HFF-Myc (cell line): Measurements from ENCODE around the gene BCL2L15.

ENCODE experiments used
- DNase-seq: peaks from one replicate; pipeline ENCODE4 v3.0.0-alpha.2; 2011; ENCODE audit warnings: low read depth; ENCODE audit errors: extremely low read depth
- H3K4me3 ChIP-seq: replicated peaks from 2 replicates; pipeline ENCODE4 v1.5.1; 2011; ENCODE audit warnings: low read depth, mild to moderate bottlenecking, control low read depth, low read length
- CTCF ChIP-seq: IDR thresholded peaks from 2 replicates; pipeline ENCODE4 v1.5.1; 2012; ENCODE audit warnings: mild to moderate bottlenecking, low read depth, low read length, control low read depth; ENCODE audit errors: missing control alignments

BCL2L15 gene

DNA sequence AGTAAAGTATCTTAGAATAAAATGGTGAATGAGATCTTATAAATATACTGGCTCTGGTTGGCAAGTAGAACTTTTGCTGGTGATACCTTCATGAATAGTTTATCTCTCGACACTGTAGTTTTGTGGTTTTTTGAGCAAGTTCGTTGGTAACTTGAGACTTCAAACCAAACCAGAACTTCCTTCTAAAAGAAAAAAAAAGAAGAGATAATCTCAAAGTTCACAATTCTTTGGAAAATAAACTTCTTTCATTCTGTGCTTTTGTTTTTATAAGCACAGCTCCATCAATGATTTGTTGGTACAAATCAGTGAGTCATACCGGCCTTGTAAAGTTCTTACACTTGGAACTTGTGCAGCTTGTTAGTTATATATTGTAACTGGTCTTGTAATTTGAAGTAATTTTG, 44.1 kb upstream of the BCL2L15 start:
- DNase-seq = no peak
- peak overlapping the region; percentile 57 for H3K4me3 ChIP-seq
- TF ChIP-seq CTCF = no peak

DNA sequence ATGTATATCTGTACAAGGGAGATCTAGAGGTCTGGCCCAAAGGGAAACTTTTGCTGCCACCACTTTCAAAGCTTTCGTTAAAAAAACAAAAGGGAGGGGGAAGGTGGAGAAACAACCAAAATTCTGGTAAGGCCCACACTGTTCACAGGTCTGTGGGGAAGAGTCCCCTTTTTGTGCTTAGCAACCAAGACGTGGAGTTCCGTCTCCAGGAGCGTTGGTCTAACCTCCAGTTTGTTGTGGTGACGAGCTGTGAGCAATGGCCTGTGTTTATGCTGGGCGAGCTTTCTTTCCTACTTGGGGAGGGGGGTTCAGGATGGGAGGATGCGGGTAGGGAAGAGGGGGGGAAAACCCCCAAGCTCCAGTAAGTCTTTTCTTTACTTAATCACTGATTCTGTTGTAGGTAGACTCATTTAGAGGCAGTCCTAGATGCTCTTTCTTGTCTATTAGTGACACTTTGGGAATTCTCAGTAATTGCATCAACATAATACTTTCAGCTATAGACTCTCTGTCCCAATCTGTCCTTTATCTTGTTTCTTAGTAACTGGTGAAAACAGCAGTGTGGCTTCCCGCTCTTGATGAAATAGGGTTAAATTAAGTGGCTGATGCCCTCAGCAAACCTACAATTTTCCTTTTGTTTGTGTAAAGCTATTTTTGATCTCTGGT, 43.2 kb upstream of the BCL2L15 start:
- no peak for DNase-seq
- H3K4me3 ChIP-seq = peak overlapping the region; percentile 57
- no peak for TF ChIP-seq CTCF

DNA sequence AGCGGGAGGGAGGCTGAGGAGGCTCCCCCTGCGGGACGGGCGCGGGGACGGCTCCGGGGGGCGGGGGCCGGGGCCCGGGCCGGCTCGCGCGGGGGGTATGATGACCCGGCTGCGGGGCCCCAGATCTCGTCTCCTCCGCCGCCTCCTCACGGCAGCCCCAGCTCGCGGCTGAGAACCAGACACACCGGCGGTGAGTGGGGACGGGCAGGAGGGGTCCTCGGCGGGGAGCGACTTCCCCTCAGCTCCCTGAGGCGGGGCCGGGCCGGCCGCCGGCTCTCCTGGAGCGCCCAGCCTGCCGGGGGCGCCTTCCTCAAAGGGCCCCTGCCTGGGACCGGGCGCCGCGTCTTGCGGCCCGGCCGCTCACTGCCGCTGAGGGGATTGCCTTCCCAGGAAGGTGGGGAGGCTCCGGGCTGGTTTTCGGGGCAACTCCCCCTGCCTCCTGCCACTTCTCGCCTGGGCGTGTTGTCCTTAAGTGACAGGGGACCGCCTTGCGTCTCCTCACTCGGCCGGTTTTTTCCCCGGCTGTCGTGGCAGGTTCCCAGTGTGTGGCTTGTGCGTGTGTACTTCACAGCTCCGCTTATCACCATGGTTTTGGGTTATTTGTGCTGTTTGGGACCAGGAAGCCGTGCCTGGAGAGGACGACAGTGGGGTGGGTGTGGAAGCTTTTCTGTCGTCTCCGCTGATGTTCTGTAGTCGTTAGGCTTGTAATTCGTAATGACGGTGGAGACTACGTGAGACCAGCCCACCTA, 42.5 kb upstream of the BCL2L15 start:
- peak overlapping the region; percentile 57 for H3K4me3 ChIP-seq
- no peak for TF ChIP-seq CTCF
- DNase-seq = no peak

- H3K4me3 ChIP-seq = peak within 1 kb of the TSS; percentile 57
- TF ChIP-seq CTCF = no peak
- peak; percentile 52 for DNase-seq
Measured at GRCh38 chr1:113928941-113929749, 41.8 kb upstream of the BCL2L15 start, which contains the start of gene HIPK1. Gene HIPK1 (plus strand): TSS chr1:113929324.

DNA sequence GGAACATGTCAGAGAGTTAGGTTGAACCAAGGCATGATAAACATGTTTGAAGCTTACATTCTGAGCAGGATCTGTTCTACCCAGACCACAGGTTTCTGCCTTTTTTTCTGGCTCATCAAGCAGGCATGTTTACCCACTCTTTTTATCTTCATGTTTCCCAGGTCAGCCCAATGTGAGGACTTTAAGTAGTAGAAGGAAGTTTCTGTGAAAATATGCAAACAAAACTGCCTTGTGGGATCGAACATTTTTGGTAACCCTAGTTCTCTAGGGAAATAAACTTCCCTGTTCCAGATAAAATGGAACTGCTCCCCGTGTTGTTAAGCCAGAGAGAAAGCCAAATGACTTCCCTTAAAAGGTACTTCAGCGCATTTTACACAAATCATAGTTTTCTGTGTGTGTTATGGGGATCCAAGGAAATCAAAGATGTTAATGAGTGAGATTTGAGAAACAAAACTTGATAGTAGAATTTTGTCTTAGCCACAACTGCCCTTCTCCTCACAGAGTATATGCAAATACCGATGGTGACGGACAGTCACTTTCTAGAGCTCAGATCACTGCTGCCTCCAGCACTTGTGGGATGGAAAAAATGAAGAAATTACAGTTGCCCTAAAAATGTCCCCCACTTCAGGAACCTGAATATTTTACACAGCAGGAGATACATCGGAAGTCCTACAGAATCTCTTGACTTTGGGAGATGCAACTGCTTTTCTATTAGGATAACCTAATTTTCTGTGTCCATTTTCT, 41.0 kb upstream of the BCL2L15 start:
- DNase-seq = no peak
- peak overlapping the region; percentile 57 for H3K4me3 ChIP-seq
- TF ChIP-seq CTCF = no peak

GRCh38 chr1:113924473-113924872, 37.1 kb upstream of the BCL2L15 start:
- DNase-seq = no peak
- TF ChIP-seq CTCF = no peak
- H3K4me3 ChIP-seq = no peak overlapping the region
